Renal cortex interstitium (tissue), 11 donors: ENCODE results near the gene TRAF6. TPM values are rescaled to one million over a fixed set of nuclear protein-coding genes. Genes with fewer than 3 reads are reported as not detected.

Experiments
- DNase-seq, 11 donors: peaks; one replicate each; pipeline ENCODE4 v3.0.0-alpha.2; 2013; ENCODE audit warnings: low read depth in 9 of 11, low spot score in 4 of 11; ENCODE audit errors: extremely low read depth in 1 of 11
- polyA plus RNA-seq, 3 donors: library from polyadenylated mRNA; unstranded; fragments of 120-200 nt; gene quantifications; one replicate each; pipeline ENCODE4 v1.2.1, GENCODE V29; 2013; ENCODE audit not compliant: insufficient read length in 3 of 3

TRAF6 gene
- polyA plus RNA-seq, 3 donors: 15.9 to 17.4 (median 17.2) TPM

- no peak for DNase-seq
These were observed 42.2 kb downstream of the TRAF6 start for GRCh38 chr11:36467916-36468315.

GRCh38 chr11:36467012-36467411 lies 43.1 kb downstream of the TRAF6 start:
- DNase-seq: no peak

GRCh38 chr11:36465449-36466163 lies 44.5 kb downstream of the TRAF6 start:
- no peak for DNase-seq

- DNase-seq: no peak
These were observed 45.4 kb downstream of the TRAF6 start for GRCh38 chr11:36464720-36465119.

- no peak for DNase-seq
These were observed 46.3 kb downstream of the TRAF6 start for GRCh38 chr11:36463781-36464180.

- DNase-seq: no peak
These were observed 47.8 kb downstream of the TRAF6 start for GRCh38 chr11:36462321-36462720.

GRCh38 chr11:36460220-36460619 lies 49.9 kb downstream of the TRAF6 start:
- DNase-seq: no peak

GRCh38 chr11:36459046-36459445 lies 51.0 kb downstream of the TRAF6 start:
- DNase-seq: no peak

- no peak for DNase-seq
These were observed 51.8 kb downstream of the TRAF6 start for GRCh38 chr11:36458129-36458915.

- DNase-seq: no peak
These were observed 53.9 kb downstream of the TRAF6 start for GRCh38 chr11:36456156-36456555.

GRCh38 chr11:36455658-36456111 lies 54.4 kb downstream of the TRAF6 start:
- no peak for DNase-seq

GRCh38 chr11:36454941-36455631 lies 55.0 kb downstream of the TRAF6 start:
- no peak for DNase-seq

GRCh38 chr11:36454551-36454940 lies 55.5 kb downstream of the TRAF6 start:
- DNase-seq: no peak

GRCh38 chr11:36453678-36454077 lies 56.4 kb downstream of the TRAF6 start:
- no peak for DNase-seq

- no peak for DNase-seq
These were observed 57.1 kb downstream of the TRAF6 start for GRCh38 chr11:36452961-36453360.

GRCh38 chr11:36452236-36452940 lies 57.7 kb downstream of the TRAF6 start:
- DNase-seq: no peak

- DNase-seq: no peak
These were observed 58.4 kb downstream of the TRAF6 start for GRCh38 chr11:36451681-36452080.

- no peak for DNase-seq
These were observed 59.0 kb downstream of the TRAF6 start for GRCh38 chr11:36451045-36451444.

GRCh38 chr11:36450110-36450572 lies 59.9 kb downstream of the TRAF6 start:
- no peak for DNase-seq
